B cell (primary cell): Measurements from ENCODE around the gene ERC2. TPM values are rescaled to one million over a fixed set of nuclear protein-coding genes. Genes with fewer than 3 reads are reported as not detected.

Experiments used
- ATAC-seq: fragments of 200-7000 bp; cut with Tn5 transposase; one replicate; pipeline ENCODE4 v1.10.0; 2021; ENCODE audit warnings: low read depth, mild to moderate bottlenecking, moderate number of reproducible peaks, moderate library complexity
- CTCF ChIA-PET: fragments of 350-600 bp; sonication (Branson Sonifier 250); formaldehyde crosslinking; loops from one replicate; lab custom pipeline; 2021; ENCODE audit warnings: antibody characterized with exemption, inconsistent platforms; lab: Charles Lee
- POLR2A ChIA-PET: fragments of 350-600 bp; sonication (Branson Sonifier 250); formaldehyde crosslinking; loops from one replicate; lab custom pipeline; 2021; ENCODE audit warnings: antibody characterized with exemption; lab: Charles Lee
- DNase-seq: peaks from one replicate; pipeline ENCODE4 v3.0.0; 2013
- H2AFZ ChIP-seq: 2 replicates; pipeline ENCODE4 v1.6.1; 2012; ENCODE audit warnings: mild to moderate bottlenecking, low read depth, low read length; ENCODE audit not compliant: insufficient read depth, poor library complexity, severe bottlenecking
- H3K27ac ChIP-seq, 2 donors: 1 replicate in 1 of 2; 2 replicates in 1 of 2; pipeline ENCODE4 v1.5.1; 2012 to 2013; ENCODE audit warnings: low read length in 2 of 2, mild to moderate bottlenecking in 2 of 2, moderate library complexity in 1 of 2
- H3K27me3 ChIP-seq, 4 experiments: fragments of 200-600 bp in 1 of 4; sonication (generic) in 1 of 4; replicated peaks in 1 of 4; 1 replicate in 2 of 4; 2 replicates in 2 of 4; pipeline versions ENCODE4 v1.6.1 to v1.7.0; 2013 to 2016; ENCODE audit warnings: low read length in 3 of 4, mild to moderate bottlenecking in 2 of 4, mixed read lengths in 1 of 4, moderate library complexity in 1 of 4; ENCODE audit not compliant: insufficient read depth in 4 of 4, control insufficient read depth in 3 of 4; ENCODE audit errors: control extremely low read depth in 1 of 4
- H3K36me3 ChIP-seq, 2 experiments: replicated peaks in 1 of 2; 1 replicate in 1 of 2; 2 replicates in 1 of 2; pipeline versions ENCODE4 v1.6.1 to v1.7.1; 2013; ENCODE audit warnings: low read length in 1 of 2; ENCODE audit not compliant: insufficient read depth in 2 of 2, control insufficient read depth in 1 of 2; ENCODE audit errors: control extremely low read depth in 1 of 2, extremely low read depth in 1 of 2
- H3K4me1 ChIP-seq, 2 donors: fragments of 200-600 bp in 1 of 2; sonication (generic) in 1 of 2; 1 replicate in 1 of 2; 2 replicates in 1 of 2; pipeline versions ENCODE4 v1.5.1 to v1.6.1; 2013 to 2017; ENCODE audit warnings: low read length in 2 of 2; ENCODE audit not compliant: control insufficient read depth in 2 of 2, insufficient read depth in 2 of 2
- H3K4me2 ChIP-seq: replicated peaks from 2 replicates; pipeline ENCODE3; 2012; ENCODE audit warnings: mild to moderate bottlenecking, low read depth, low read length; ENCODE audit not compliant: poor library complexity, severe bottlenecking
- H3K4me3 ChIP-seq, 5 experiments: fragments of 200-600 bp in 1 of 5; sonication (generic) in 1 of 5; 1 replicate in 3 of 5; 2 replicates in 2 of 5; pipeline versions ENCODE4 v1.5.1 to v1.7.0; 2011 to 2016; ENCODE audit warnings: low read length in 4 of 5, mild to moderate bottlenecking in 4 of 5, low read depth in 2 of 5, control low read depth in 1 of 5, moderate library complexity in 1 of 5; ENCODE audit not compliant: insufficient read depth in 1 of 5; ENCODE audit errors: control extremely low read depth in 1 of 5, extremely low read depth in 1 of 5
- H3K79me2 ChIP-seq: fragments of 200-600 bp; sonication (generic); one replicate; pipeline ENCODE4 v1.6.0; 2016; ENCODE audit warnings: low read length; ENCODE audit not compliant: control insufficient read depth, insufficient read depth
- H3K9ac ChIP-seq: fragments of 200-600 bp; sonication (generic); 2 replicates; pipeline ENCODE4 v1.6.1; 2017; ENCODE audit warnings: mild to moderate bottlenecking, low read length, moderate library complexity
- H3K9me3 ChIP-seq, 3 donors: one replicate each; pipeline versions ENCODE4 v1.6.1 to v1.7.1; 2013; ENCODE audit warnings: low read length in 2 of 3; ENCODE audit not compliant: control insufficient read depth in 2 of 3, insufficient read depth in 1 of 3; ENCODE audit errors: control extremely low read depth in 1 of 3
- H4K20me1 ChIP-seq: 2 replicates; pipeline ENCODE4 v1.6.0; 2012; ENCODE audit warnings: mild to moderate bottlenecking, low read length; ENCODE audit not compliant: insufficient read depth, control insufficient read depth, poor library complexity, severe bottlenecking
- H3K27ac Mint-ChIP-seq: one replicate; pipeline ENCODE4 v1.8.0; 2021; ENCODE audit warnings: mixed read lengths
- H3K27me3 Mint-ChIP-seq: one replicate; pipeline ENCODE4 v1.8.0; 2021; ENCODE audit warnings: mixed read lengths
- H3K4me1 Mint-ChIP-seq: one replicate; pipeline ENCODE4 v1.8.0; 2021; ENCODE audit warnings: mixed read lengths
- H3K4me3 Mint-ChIP-seq: one replicate; pipeline ENCODE4 v1.8.0; 2021; ENCODE audit warnings: mixed read lengths
- H3K9me3 Mint-ChIP-seq: one replicate; pipeline ENCODE4 v1.8.0; 2022; ENCODE audit warnings: mixed read lengths; ENCODE audit not compliant: insufficient read depth
- CTCF ChIP-seq: fragments of 200-600 bp; IDR thresholded peaks from one replicate; pipeline ENCODE4 v1.8.0; 2022; ENCODE audit warnings: antibody characterized with exemption, mild to moderate bottlenecking
- EZH2 ChIP-seq: IDR thresholded peaks from 2 replicates; pipeline ENCODE4 v1.6.1; 2012; ENCODE audit warnings: borderline replicate concordance, low read depth, mild to moderate bottlenecking, moderate library complexity, low read length; ENCODE audit not compliant: insufficient read depth, poor library complexity, severe bottlenecking
- WGBS: methylation state at CpG from one replicate; pipeline ENCODE4 v1.1.5; 2013; ENCODE audit warnings: missing lambda C conversion rate; ENCODE audit not compliant: insufficient coverage; 5-methylcytosine and 5-hydroxymethylcytosine counted together
- intact Hi-C: fragments of 100-400 bp; cut with micrococcal nuclease; formaldehyde crosslinking; loops from one replicate; pipeline ENCODE4 v1.10.0; 2022
- polyA plus RNA-seq: library from polyadenylated mRNA; depleted of rRNA; stranded (reverse); fragments of >200 nt; gene quantifications from 2 replicates; pipeline ENCODE4 v1.2.3, GENCODE V29; 2012
- total RNA-seq, 2 donors: library from RNA; stranded (reverse); fragments of 120-200 nt in 1 of 2; gene quantifications; 1 replicate in 1 of 2; 2 replicates in 1 of 2; pipeline versions ENCODE4 v1.2.3 to v1.2.4, GENCODE V29; 2013 to 2022

Gene ERC2
- total and polyA plus RNA-seq, 2 donors (not counting 1 experiment from before 2014, with no cell fraction given), result not detected

GRCh38 chr3:55658270-55658669, 810.0 kb downstream of the ERC2 start:
- no peak overlapping the region for H3K27ac ChIP-seq
- ChIA-PET POLR2A (no interaction called here), CTCF (interaction anchor here (1.1 kb wide), 1 partner anchor 13 kb away, joined by 3 read pairs; no protein-coding TSS in a partner anchor)
- Mint-ChIP-seq H3K27me3 (no peaks in the 10 kb centered on the region), H3K9me3 (no peaks in the 10 kb centered on the region), H3K4me1 (no peaks in the 10 kb centered on the region), H3K27ac (no peak overlapping the region), H3K4me3 (no peak overlapping the region)
- H3K36me3 ChIP-seq, result no peaks in the 10 kb centered on the region
- no peak overlapping the region for H3K9ac ChIP-seq
- DNase-seq, result no peak
- ATAC-seq, result no peak
- H4K20me1 ChIP-seq, result no peaks in the 10 kb centered on the region
- no peak overlapping the region for H2AFZ ChIP-seq
- no peak overlapping the region for H3K4me2 ChIP-seq
- intact Hi-C loops, result no loop called here
- WGBS, result no CpG with 5 or more reads among the region's 1 CpG
- H3K4me3 ChIP-seq, result no peak overlapping the region
- TF ChIP-seq EZH2 (no peak), CTCF (no peak)
- H3K27me3 ChIP-seq, result no peaks in the 10 kb centered on the region
- no peaks in the 10 kb centered on the region for H3K9me3 ChIP-seq
- H3K4me1 ChIP-seq, result no peaks in the 10 kb centered on the region
- no peaks in the 10 kb centered on the region for H3K79me2 ChIP-seq

- ATAC-seq (no peak), DNase-seq (no peak)
- no peak for TF ChIP-seq CTCF
- no peak for TF ChIP-seq EZH2
- Mint-ChIP-seq H3K27me3 (no peaks in the 10 kb centered on the region), H3K4me3 (no peak overlapping the region), H3K27ac (no peak overlapping the region), H3K4me1 (no peaks in the 10 kb centered on the region), H3K9me3 (no peaks in the 10 kb centered on the region)
- ChIA-PET POLR2A (no interaction called here), CTCF (no interaction called here)
- no peaks in the 10 kb centered on the region for H4K20me1 ChIP-seq
- WGBS, result no CpG with 5 or more reads among the region's 1 CpG
- no peaks in the 10 kb centered on the region for H3K27me3 ChIP-seq
- H2AFZ ChIP-seq, result no peak overlapping the region
- H3K36me3 ChIP-seq, result no peaks in the 10 kb centered on the region
- no peaks in the 10 kb centered on the region for H3K4me1 ChIP-seq
- H3K9me3 ChIP-seq, result no peaks in the 10 kb centered on the region
- intact Hi-C loops, result no loop called here
- no peak overlapping the region for H3K4me2 ChIP-seq
- H3K27ac ChIP-seq, result no peak overlapping the region
- no peaks in the 10 kb centered on the region for H3K79me2 ChIP-seq
- no peak overlapping the region for H3K9ac ChIP-seq
- no peak overlapping the region for H3K4me3 ChIP-seq
Observed at GRCh38 chr3:55655544-55655943, 812.7 kb downstream of the ERC2 start.
